WTC11 (cell line): ENCODE data around the gene TMEM114.

Experiments
- CREB1 ChIP-seq: sonication (generic); formaldehyde crosslinking; IDR thresholded peaks from 2 replicates; pipeline ENCODE4 v1.8.0; 2023; ENCODE audit warnings: mild to moderate bottlenecking, missing genetic modification reagents
- ESRRA ChIP-seq: sonication (generic); formaldehyde crosslinking; IDR thresholded peaks from 2 replicates; pipeline ENCODE4 v1.8.1; 2022; ENCODE audit warnings: mild to moderate bottlenecking, missing genetic modification reagents, borderline replicate concordance
- RORB ChIP-seq: fragments of 250-450 bp; sonication (Bioruptor Pico); IDR thresholded peaks from 2 replicates; pipeline ENCODE4 v1.9.0; 2021; ENCODE audit warnings: mild to moderate bottlenecking
- SP1 ChIP-seq: sonication (generic); formaldehyde crosslinking; conservative IDR thresholded peaks from 2 replicates; pipeline ENCODE4 v1.8.1; 2022; ENCODE audit warnings: missing genetic modification reagents
- TEAD4 ChIP-seq: sonication (generic); formaldehyde crosslinking; IDR thresholded peaks from 2 replicates; pipeline ENCODE4 v1.8.0; 2022; ENCODE audit warnings: mild to moderate bottlenecking, missing genetic modification reagents
- TP53 ChIP-seq: sonication (generic); formaldehyde crosslinking; IDR thresholded peaks from 2 replicates; pipeline ENCODE4 v1.8.1; 2023; ENCODE audit warnings: mild to moderate bottlenecking, missing genetic modification reagents
- ZBTB21 ChIP-seq: sonication (generic); formaldehyde crosslinking; IDR thresholded peaks from 2 replicates; pipeline ENCODE4 v1.8.1; 2023; ENCODE audit warnings: mild to moderate bottlenecking, missing genetic modification reagents, borderline replicate concordance
- TF ChIP-seq, protein P1 (sequence below): fragments of 200-600 bp; IDR thresholded peaks from 2 replicates; pipeline ENCODE4 v1.8.0; 2022; ENCODE audit warnings: antibody characterized with exemption
- TF ChIP-seq, protein P2 (sequence below): sonication (generic); formaldehyde crosslinking; IDR thresholded peaks from 2 replicates; pipeline ENCODE4 v1.8.1; 2022; ENCODE audit warnings: missing genetic modification reagents, borderline replicate concordance
- TF ChIP-seq, protein P3 (sequence below): sonication (generic); formaldehyde crosslinking; IDR thresholded peaks from 2 replicates; pipeline ENCODE4 v1.8.1; 2022; ENCODE audit warnings: low read depth, missing genetic modification reagents, borderline replicate concordance

DNA sequence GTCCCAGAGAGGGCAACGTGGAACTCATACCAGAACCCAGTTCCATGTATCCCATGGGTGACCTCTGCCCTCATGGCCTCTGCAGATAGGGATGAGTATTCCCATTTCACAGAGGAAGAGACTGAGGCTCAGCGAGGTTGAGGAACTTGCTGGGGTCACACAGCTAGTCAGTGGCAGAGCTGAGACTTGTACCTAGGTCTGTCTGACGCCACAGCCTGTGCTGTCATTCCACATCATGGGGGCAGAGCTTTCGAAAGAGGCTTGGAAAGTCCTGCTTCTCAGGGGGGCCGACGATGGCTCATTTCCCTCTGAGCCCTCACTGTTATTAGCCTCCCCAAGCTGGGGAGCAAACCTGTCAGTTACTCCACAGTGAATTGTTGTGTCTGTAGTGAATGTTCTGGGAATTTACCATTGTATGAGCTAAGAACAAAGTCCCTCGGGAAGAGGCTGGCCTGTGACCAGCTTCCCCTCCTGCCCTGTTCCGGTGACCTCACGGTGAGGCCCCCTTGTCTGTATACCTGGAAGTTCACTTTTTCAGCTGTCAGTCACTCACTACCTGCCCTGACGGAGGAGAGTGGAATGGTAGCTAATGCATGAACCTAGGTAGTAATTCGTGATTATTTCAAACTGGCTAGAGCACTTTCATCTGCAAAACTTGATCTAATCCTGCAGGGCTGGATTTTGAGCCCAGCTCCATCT is 40.1 kb upstream of the TMEM114 start:
- TF ChIP-seq SP1 = no peak
- no peak for TF ChIP-seq RORB (CRISPR knock-in tag)
- TF ChIP-seq ZBTB21 (CRISPR knock-in tag) = no peak
- TF ChIP-seq, protein P1, sequence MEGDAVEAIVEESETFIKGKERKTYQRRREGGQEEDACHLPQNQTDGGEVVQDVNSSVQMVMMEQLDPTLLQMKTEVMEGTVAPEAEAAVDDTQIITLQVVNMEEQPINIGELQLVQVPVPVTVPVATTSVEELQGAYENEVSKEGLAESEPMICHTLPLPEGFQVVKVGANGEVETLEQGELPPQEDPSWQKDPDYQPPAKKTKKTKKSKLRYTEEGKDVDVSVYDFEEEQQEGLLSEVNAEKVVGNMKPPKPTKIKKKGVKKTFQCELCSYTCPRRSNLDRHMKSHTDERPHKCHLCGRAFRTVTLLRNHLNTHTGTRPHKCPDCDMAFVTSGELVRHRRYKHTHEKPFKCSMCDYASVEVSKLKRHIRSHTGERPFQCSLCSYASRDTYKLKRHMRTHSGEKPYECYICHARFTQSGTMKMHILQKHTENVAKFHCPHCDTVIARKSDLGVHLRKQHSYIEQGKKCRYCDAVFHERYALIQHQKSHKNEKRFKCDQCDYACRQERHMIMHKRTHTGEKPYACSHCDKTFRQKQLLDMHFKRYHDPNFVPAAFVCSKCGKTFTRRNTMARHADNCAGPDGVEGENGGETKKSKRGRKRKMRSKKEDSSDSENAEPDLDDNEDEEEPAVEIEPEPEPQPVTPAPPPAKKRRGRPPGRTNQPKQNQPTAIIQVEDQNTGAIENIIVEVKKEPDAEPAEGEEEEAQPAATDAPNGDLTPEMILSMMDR = no peak
- TF ChIP-seq, protein P2, sequence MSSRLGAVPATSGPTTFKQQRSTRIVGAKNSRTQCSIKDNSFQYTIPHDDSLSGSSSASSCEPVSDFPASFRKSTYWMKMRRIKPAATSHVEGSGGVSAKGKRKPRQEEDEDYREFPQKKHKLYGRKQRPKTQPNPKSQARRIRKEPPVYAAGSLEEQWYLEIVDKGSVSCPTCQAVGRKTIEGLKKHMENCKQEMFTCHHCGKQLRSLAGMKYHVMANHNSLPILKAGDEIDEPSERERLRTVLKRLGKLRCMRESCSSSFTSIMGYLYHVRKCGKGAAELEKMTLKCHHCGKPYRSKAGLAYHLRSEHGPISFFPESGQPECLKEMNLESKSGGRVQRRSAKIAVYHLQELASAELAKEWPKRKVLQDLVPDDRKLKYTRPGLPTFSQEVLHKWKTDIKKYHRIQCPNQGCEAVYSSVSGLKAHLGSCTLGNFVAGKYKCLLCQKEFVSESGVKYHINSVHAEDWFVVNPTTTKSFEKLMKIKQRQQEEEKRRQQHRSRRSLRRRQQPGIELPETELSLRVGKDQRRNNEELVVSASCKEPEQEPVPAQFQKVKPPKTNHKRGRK (CRISPR knock-in tag) = no peak
- TF ChIP-seq ESRRA (CRISPR knock-in tag) = no peak
- TF ChIP-seq, protein P3, sequence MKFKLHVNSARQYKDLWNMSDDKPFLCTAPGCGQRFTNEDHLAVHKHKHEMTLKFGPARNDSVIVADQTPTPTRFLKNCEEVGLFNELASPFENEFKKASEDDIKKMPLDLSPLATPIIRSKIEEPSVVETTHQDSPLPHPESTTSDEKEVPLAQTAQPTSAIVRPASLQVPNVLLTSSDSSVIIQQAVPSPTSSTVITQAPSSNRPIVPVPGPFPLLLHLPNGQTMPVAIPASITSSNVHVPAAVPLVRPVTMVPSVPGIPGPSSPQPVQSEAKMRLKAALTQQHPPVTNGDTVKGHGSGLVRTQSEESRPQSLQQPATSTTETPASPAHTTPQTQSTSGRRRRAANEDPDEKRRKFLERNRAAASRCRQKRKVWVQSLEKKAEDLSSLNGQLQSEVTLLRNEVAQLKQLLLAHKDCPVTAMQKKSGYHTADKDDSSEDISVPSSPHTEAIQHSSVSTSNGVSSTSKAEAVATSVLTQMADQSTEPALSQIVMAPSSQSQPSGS = no peak
- TF ChIP-seq CREB1 = no peak
- TF ChIP-seq TEAD4 (CRISPR knock-in tag) = no peak
- TF ChIP-seq TP53 = no peak
